Type B pancreatic cell (in vitro differentiated cells): ENCODE data around the gene C16orf89. TPM values are rescaled to one million over a fixed set of nuclear protein-coding genes. Genes with fewer than 3 reads are reported as not detected.
"Not testable (repeated sequence)": the region's sequence is repeated elsewhere in the genome, so short reads cannot be mapped to it uniquely, and the experiment has no call there.

Experiments
- DNase-seq: peaks from one replicate; pipeline ENCODE4 v3.0.0; 2021; ENCODE audit warnings: mixed read lengths; ENCODE audit not compliant: unreplicated experiment; ENCODE audit errors: extremely low spot score
- H3K27ac Mint-ChIP-seq: 2 replicates; pipeline ENCODE4 v1.8.0; 2021; ENCODE audit warnings: mild to moderate bottlenecking, mixed read lengths
- H3K27me3 Mint-ChIP-seq: 2 replicates; pipeline ENCODE4 v1.8.0; 2021; ENCODE audit warnings: mixed read lengths
- H3K36me3 Mint-ChIP-seq: 2 replicates; pipeline ENCODE4 v1.8.0; 2021; ENCODE audit warnings: mixed read lengths
- H3K4me1 Mint-ChIP-seq: one replicate; pipeline ENCODE4 v1.8.0; 2021; ENCODE audit warnings: mixed read lengths; ENCODE audit not compliant: unreplicated experiment
- H3K4me3 Mint-ChIP-seq: 2 replicates; pipeline ENCODE4 v1.8.0; 2021; ENCODE audit warnings: mild to moderate bottlenecking, mixed read lengths
- H3K9me3 Mint-ChIP-seq: 2 replicates; pipeline ENCODE4 v1.8.0; 2021; ENCODE audit warnings: mixed read lengths
- total RNA-seq: library from RNA; stranded (reverse); gene quantifications from 2 replicates; pipeline ENCODE4 v1.2.1, GENCODE V29; 2021; ENCODE audit warnings: low replicate concordance
- TF ChIP-seq, protein P1 (sequence below): fragments of 200-600 bp; sonication (generic); conservative IDR thresholded peaks from 2 replicates; pipeline ENCODE4 v1.5.0; 2021; ENCODE audit warnings: antibody characterized with exemption, mild to moderate bottlenecking

C16orf89 gene
- total RNA-seq, 1 donor from 2014 or later, result 0.75 TPM

DNA sequence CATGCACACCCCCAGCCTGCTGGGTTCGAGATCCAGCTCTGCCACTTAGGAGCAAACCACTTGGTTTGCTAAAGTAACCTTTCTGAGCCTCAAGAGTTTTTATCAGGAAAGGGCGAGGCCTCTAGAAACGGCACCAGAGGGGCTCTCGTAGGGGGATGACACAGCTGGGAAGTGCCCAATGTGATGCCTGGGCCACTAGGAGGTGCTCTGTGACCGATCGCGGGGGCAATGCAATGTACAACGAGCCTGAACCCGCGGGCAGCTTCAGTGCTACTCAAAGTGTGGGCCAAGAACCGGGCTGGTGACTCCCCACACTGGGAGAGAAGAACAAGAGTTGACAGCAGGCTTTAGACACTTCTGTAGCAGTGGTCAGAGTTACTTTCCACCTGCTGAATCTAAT lies 9.4 kb downstream of the C16orf89 start:
- TF ChIP-seq, protein P1, sequence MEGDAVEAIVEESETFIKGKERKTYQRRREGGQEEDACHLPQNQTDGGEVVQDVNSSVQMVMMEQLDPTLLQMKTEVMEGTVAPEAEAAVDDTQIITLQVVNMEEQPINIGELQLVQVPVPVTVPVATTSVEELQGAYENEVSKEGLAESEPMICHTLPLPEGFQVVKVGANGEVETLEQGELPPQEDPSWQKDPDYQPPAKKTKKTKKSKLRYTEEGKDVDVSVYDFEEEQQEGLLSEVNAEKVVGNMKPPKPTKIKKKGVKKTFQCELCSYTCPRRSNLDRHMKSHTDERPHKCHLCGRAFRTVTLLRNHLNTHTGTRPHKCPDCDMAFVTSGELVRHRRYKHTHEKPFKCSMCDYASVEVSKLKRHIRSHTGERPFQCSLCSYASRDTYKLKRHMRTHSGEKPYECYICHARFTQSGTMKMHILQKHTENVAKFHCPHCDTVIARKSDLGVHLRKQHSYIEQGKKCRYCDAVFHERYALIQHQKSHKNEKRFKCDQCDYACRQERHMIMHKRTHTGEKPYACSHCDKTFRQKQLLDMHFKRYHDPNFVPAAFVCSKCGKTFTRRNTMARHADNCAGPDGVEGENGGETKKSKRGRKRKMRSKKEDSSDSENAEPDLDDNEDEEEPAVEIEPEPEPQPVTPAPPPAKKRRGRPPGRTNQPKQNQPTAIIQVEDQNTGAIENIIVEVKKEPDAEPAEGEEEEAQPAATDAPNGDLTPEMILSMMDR, result peak; percentile 62
- peaks cover 24% of the 10 kb centered on the region for H3K27me3 Mint-ChIP-seq
- no peak overlapping the region for H3K4me3 Mint-ChIP-seq
- DNase-seq, result no peak
- no peak overlapping the region for H3K27ac Mint-ChIP-seq
- no peaks in the 10 kb centered on the region for H3K9me3 Mint-ChIP-seq
- no peaks in the 10 kb centered on the region for H3K4me1 Mint-ChIP-seq
- H3K36me3 Mint-ChIP-seq, result no peaks in the 10 kb centered on the region

DNA sequence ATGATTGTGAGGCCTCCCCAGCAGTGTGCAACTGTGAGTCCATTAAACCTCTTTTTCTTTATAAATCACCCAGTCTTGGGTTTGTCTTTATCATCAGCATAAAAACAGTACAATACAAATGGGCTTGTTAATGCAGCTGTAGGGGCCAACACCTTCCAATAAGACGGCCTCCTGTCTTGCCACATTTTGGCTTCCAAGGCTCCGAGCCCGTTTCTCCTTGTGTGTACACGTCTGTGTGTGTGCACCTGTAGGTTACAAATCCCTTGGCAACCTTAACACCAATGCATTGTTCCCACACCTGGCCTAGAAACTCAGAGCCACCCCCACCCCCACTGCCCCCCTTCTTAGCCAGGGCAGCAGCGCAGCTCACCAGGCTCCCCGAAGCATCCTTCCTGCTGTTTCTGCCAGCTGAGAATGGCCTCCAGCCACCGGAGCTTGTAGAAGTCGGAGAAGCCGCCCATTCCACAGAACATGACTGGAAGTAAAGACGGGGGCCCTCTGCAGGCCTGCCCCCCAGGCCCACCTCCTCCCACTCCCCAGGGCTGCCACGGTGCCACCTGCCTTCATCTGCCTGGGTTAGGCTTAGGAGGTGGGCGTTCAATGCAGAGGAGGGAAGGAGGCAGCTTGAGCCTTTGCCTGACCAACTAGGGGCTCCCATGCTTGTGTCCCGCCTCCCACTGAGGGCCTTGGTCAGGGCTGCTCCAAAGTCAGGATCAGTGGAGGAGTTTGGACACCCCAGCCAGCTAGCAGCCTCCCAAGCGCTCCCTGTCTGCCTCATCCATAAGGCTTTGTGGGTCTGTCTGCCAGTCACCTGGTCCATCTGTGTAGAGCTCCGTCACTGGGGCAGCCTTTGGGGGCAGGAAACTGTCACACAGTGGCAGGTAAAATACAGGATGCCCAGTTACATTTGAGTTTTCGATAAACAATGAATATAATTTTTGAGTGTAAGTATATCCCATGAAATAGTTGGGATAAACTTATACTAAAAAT lies 10.6 kb downstream of the C16orf89 start:
- Mint-ChIP-seq H3K36me3 (no peaks in the 10 kb centered on the region), H3K4me3 (no peak overlapping the region), H3K27ac (no peak overlapping the region), H3K4me1 (no peaks in the 10 kb centered on the region), H3K9me3 (no peaks in the 10 kb centered on the region), H3K27me3 (peaks cover 34% of the 10 kb centered on the region)
- DNase-seq, result no peak
- TF ChIP-seq, protein P1, result no peak

DNA sequence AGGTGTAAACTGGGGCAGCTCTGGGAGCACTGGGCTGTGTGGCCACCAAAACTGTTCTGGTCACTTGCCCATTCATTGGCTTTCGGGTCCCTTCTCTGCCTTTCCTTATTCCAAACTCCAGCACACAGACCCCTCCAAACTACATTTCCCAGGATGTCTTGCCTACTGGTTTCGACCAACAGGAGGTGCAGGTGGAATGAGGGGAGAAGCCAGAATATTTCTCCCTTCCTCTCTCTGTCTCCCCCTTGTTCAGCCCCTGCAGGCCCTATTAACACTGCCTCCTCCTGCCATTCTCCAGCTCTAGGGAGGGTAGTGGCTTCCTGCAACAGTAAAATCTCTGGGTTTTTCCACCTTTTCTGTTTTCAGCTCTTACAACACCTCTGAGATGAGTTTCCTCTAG lies 18.8 kb downstream of the C16orf89 start:
- Mint-ChIP-seq H3K36me3 (no peaks in the 10 kb centered on the region), H3K9me3 (no peaks in the 10 kb centered on the region), H3K27ac (no peak overlapping the region), H3K4me3 (no peak overlapping the region), H3K27me3 (peaks cover 41% of the 10 kb centered on the region), H3K4me1 (no peaks in the 10 kb centered on the region)
- no peak for DNase-seq
- TF ChIP-seq, protein P1, result no peak

- no peaks in the 10 kb centered on the region for H3K36me3 Mint-ChIP-seq
- H3K4me3 Mint-ChIP-seq, result no peak overlapping the region
- no peaks in the 10 kb centered on the region for H3K4me1 Mint-ChIP-seq
- TF ChIP-seq, protein P1, result no peak
- no peak for DNase-seq
- no peaks in the 10 kb centered on the region for H3K9me3 Mint-ChIP-seq
- peaks cover 40% of the 10 kb centered on the region for H3K27me3 Mint-ChIP-seq
- no peak overlapping the region for H3K27ac Mint-ChIP-seq
These were observed 20.1 kb downstream of the C16orf89 start for GRCh38 chr16:5045499-5046115.

DNA sequence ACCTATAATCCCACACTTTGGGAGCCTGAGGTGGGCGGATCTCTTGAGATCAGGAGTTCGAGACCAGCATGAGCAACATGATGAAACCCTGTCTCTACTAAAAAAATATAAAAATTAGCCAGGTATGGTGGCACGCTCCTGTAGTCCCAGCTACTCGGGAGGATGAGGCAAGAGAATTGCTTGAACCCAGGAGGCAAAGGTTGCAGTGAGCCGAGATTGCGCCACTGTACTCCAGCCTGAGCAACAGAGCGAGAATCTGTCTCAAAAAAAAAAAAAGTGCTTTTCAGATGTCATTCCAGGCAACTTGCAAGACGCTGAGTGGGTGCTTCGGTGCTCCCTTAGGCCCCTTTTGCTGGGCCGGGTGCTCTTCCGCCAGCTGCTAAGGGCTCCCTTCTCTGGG lies 21.2 kb downstream of the C16orf89 start:
- not testable (repeated sequence) for H3K4me1 Mint-ChIP-seq, DNase-seq, H3K4me3 Mint-ChIP-seq, H3K9me3 Mint-ChIP-seq, H3K27ac Mint-ChIP-seq, H3K36me3 Mint-ChIP-seq
- peaks cover 34% of the 10 kb centered on the region for H3K27me3 Mint-ChIP-seq

- no peaks in the 10 kb centered on the region for H3K36me3 Mint-ChIP-seq
- H3K4me1 Mint-ChIP-seq, result no peaks in the 10 kb centered on the region
- no peak overlapping the region for H3K27ac Mint-ChIP-seq
- DNase-seq, result no peak
- no peak overlapping the region for H3K4me3 Mint-ChIP-seq
- H3K9me3 Mint-ChIP-seq, result no peaks in the 10 kb centered on the region
- TF ChIP-seq, protein P1, result no peak
- peaks cover 31% of the 10 kb centered on the region for H3K27me3 Mint-ChIP-seq
These were observed 21.7 kb downstream of the C16orf89 start for GRCh38 chr16:5044011-5044540.
